MM.1S (cell line): ENCODE results near the gene TTC33.
A peak's percentile ranks its signal among the peaks of the same experiment; 100 is the strongest.

Source experiments
- DNase-seq: peaks from one replicate; pipeline ENCODE4 v3.0.0-alpha.2; 2015
- H2AFZ ChIP-seq: fragments of 300-600 bp; sonication (generic); 2 replicates; pipeline ENCODE4 v1.6.0; 2016; ENCODE audit warnings: antibody characterized with exemption, low read length
- H3F3A ChIP-seq: fragments of 300-600 bp; sonication (generic); 2 replicates; pipeline ENCODE4 v1.6.1; 2016; ENCODE audit warnings: mild to moderate bottlenecking, antibody characterized with exemption, low read length, moderate library complexity, mixed read lengths; ENCODE audit not compliant: insufficient read depth
- H3K27ac ChIP-seq: fragments of 300-600 bp; sonication (generic); 2 replicates; pipeline ENCODE4 v1.5.1; 2016; ENCODE audit warnings: mild to moderate bottlenecking, low read length
- H3K27me3 ChIP-seq: fragments of 300-600 bp; sonication (generic); replicated peaks from 2 replicates; pipeline ENCODE4 v1.6.0; 2016; ENCODE audit warnings: low read length; ENCODE audit not compliant: insufficient read depth
- H3K36me3 ChIP-seq: fragments of 300-600 bp; sonication (generic); replicated peaks from 2 replicates; pipeline ENCODE4 v1.6.1; 2016; ENCODE audit warnings: mild to moderate bottlenecking, low read length, mixed read lengths; ENCODE audit not compliant: insufficient read depth
- H3K4me1 ChIP-seq: fragments of 300-600 bp; sonication (generic); 2 replicates; pipeline ENCODE4 v1.6.1; 2016; ENCODE audit warnings: low read length, mixed read lengths
- H3K4me2 ChIP-seq: fragments of 300-600 bp; sonication (generic); 2 replicates; pipeline ENCODE4 v1.6.0; 2016; ENCODE audit warnings: low read depth, low read length
- H3K4me3 ChIP-seq: fragments of 300-600 bp; sonication (generic); 2 replicates; pipeline ENCODE4 v1.5.1; 2016; ENCODE audit warnings: low read length, mixed read lengths
- H3K79me2 ChIP-seq: fragments of 300-600 bp; sonication (generic); 2 replicates; pipeline ENCODE4 v1.6.1; 2016; ENCODE audit warnings: mixed run types, low read length, mixed read lengths
- H3K9ac ChIP-seq: fragments of 300-600 bp; sonication (generic); 2 replicates; pipeline ENCODE4 v1.6.1; 2016; ENCODE audit warnings: low read length, mixed read lengths
- H3K9me2 ChIP-seq: fragments of 300-600 bp; sonication (generic); replicated peaks from 2 replicates; pipeline ENCODE4 v1.6.1; 2016; ENCODE audit warnings: mild to moderate bottlenecking, low read length, mixed read lengths; ENCODE audit not compliant: insufficient read depth
- H3K9me3 ChIP-seq: fragments of 300-600 bp; sonication (generic); replicated peaks from 2 replicates; pipeline ENCODE4 v1.6.1; 2016; ENCODE audit warnings: mild to moderate bottlenecking, low read length, mixed read lengths; ENCODE audit not compliant: insufficient read depth
- H4K20me1 ChIP-seq: fragments of 300-600 bp; sonication (generic); 2 replicates; pipeline ENCODE4 v1.6.1; 2016; ENCODE audit warnings: mild to moderate bottlenecking, low read length, moderate library complexity, mixed read lengths; ENCODE audit not compliant: insufficient read depth
- CTCF ChIP-seq: fragments of 300-600 bp; sonication (generic); IDR thresholded peaks from 2 replicates; pipeline ENCODE4 v1.5.1; 2016; ENCODE audit warnings: antibody characterized with exemption, low read length, mixed read lengths
- EZH2 ChIP-seq: fragments of 300-600 bp; sonication (generic); optimal IDR thresholded peaks from 2 replicates; pipeline ENCODE3; 2017; ENCODE audit warnings: low read depth, mild to moderate bottlenecking, antibody characterized with exemption, low read length, mixed read lengths
- EZH2phosphoT487 ChIP-seq: fragments of 300-600 bp; sonication (generic); IDR thresholded peaks from 2 replicates; pipeline ENCODE4 v1.6.1; 2018; ENCODE audit warnings: antibody characterized with exemption, low read length

Gene TTC33

GRCh38 chr5:40678026-40678425 lies 77.7 kb downstream of the TTC33 start:
- Histone ChIP-seq H3K4me1 (peaks cover 9% of the 10 kb centered on the region), H3K27ac (no peak overlapping the region), H2AFZ (no peak overlapping the region), H3K9ac (no peak overlapping the region), H3F3A (peaks cover 26% of the 10 kb centered on the region), H4K20me1 (no peaks in the 10 kb centered on the region), H3K27me3 (no peaks in the 10 kb centered on the region), H3K79me2 (peaks cover 8% of the 10 kb centered on the region), H3K9me3 (no peaks in the 10 kb centered on the region), H3K9me2 (no peaks in the 10 kb centered on the region), H3K4me2 (peak overlapping the region; percentile 86), H3K4me3 (peak overlapping the region; percentile 75; the same call in 1 of the 2 replicates), H3K36me3 (no peaks in the 10 kb centered on the region)
- peak; percentile 65 for DNase-seq
- TF ChIP-seq EZH2: no peak
- no peak for TF ChIP-seq CTCF
- no peak for TF ChIP-seq EZH2phosphoT487

- Histone ChIP-seq H3F3A (peaks cover 26% of the 10 kb centered on the region), H3K9me3 (no peaks in the 10 kb centered on the region), H3K36me3 (no peaks in the 10 kb centered on the region), H3K27me3 (no peaks in the 10 kb centered on the region), H3K79me2 (peaks cover 8% of the 10 kb centered on the region), H2AFZ (no peak overlapping the region), H3K9me2 (no peaks in the 10 kb centered on the region), H3K9ac (no peak overlapping the region), H3K4me3 (no peak overlapping the region), H3K4me2 (peak overlapping the region; percentile 86; the same call in 1 of the 2 replicates), H3K27ac (no peak overlapping the region), H3K4me1 (peaks cover 9% of the 10 kb centered on the region), H4K20me1 (no peaks in the 10 kb centered on the region)
- DNase-seq: no peak
- no peak for TF ChIP-seq CTCF
- TF ChIP-seq EZH2phosphoT487: no peak
Observed at GRCh38 chr5:40677456-40677855, 78.3 kb downstream of the TTC33 start.

GRCh38 chr5:40676613-40677343 lies 79.0 kb downstream of the TTC33 start:
- no peaks in the 10 kb centered on the region for H3K36me3 ChIP-seq
- H3K9me2 ChIP-seq: no peaks in the 10 kb centered on the region
- DNase-seq: no peak
- no peak overlapping the region for H3K4me2 ChIP-seq
- H3K27ac ChIP-seq: no peak overlapping the region
- H3K4me1 ChIP-seq: peaks cover 9% of the 10 kb centered on the region
- no peak overlapping the region for H3K9ac ChIP-seq
- peaks cover 26% of the 10 kb centered on the region for H3F3A ChIP-seq
- no peak overlapping the region for H3K4me3 ChIP-seq
- no peak overlapping the region for H2AFZ ChIP-seq
- H3K9me3 ChIP-seq: no peaks in the 10 kb centered on the region
- TF ChIP-seq CTCF: no peak
- TF ChIP-seq EZH2: no peak
- no peak for TF ChIP-seq EZH2phosphoT487
- H4K20me1 ChIP-seq: no peaks in the 10 kb centered on the region
- peaks cover 8% of the 10 kb centered on the region for H3K79me2 ChIP-seq
- no peaks in the 10 kb centered on the region for H3K27me3 ChIP-seq
